Neuronal stem cell (in vitro differentiated cells): ENCODE results near the gene MAMLD1.

Experiments used
- DNase-seq: peaks from one replicate; pipeline ENCODE4 v3.0.0-alpha.2; 2013; ENCODE audit warnings: low spot score
- H2AFZ ChIP-seq: one replicate; pipeline ENCODE4 v1.6.1; 2013; ENCODE audit warnings: mild to moderate bottlenecking, low read length, inconsistent platforms
- H2AK5ac ChIP-seq: 2 replicates; pipeline ENCODE4 v1.6.1; 2013; ENCODE audit warnings: low read depth, mild to moderate bottlenecking, inconsistent platforms, low read length, moderate library complexity, mixed read lengths
- H2BK120ac ChIP-seq: 2 replicates; pipeline ENCODE4 v1.6.1; 2013; ENCODE audit warnings: low read depth, mild to moderate bottlenecking, inconsistent platforms, low read length, moderate library complexity, mixed read lengths
- H2BK12ac ChIP-seq: one replicate; pipeline ENCODE4 v1.6.1; 2013; ENCODE audit warnings: low read length, inconsistent platforms
- H2BK15ac ChIP-seq: 2 replicates; pipeline ENCODE4 v1.6.1; 2013; ENCODE audit warnings: mild to moderate bottlenecking, low read length, inconsistent platforms, mixed read lengths
- H2BK5ac ChIP-seq: one replicate; pipeline ENCODE4 v1.6.1; 2013; ENCODE audit warnings: inconsistent platforms, mild to moderate bottlenecking, low read length, moderate library complexity
- H3K14ac ChIP-seq: one replicate; pipeline ENCODE4 v1.6.1; 2013; ENCODE audit warnings: low read length, inconsistent platforms
- H3K18ac ChIP-seq: 2 replicates; pipeline ENCODE4 v1.6.1; 2013; ENCODE audit warnings: low read length, inconsistent platforms
- H3K23ac ChIP-seq: 2 replicates; pipeline ENCODE4 v1.6.1; 2013; ENCODE audit warnings: low read depth, mild to moderate bottlenecking, mixed read lengths, low read length, inconsistent platforms; ENCODE audit not compliant: poor library complexity
- H3K27ac ChIP-seq: replicated peaks from 3 replicates; pipeline ENCODE4 v1.5.1; 2013; ENCODE audit warnings: low read length, inconsistent platforms
- H3K27me3 ChIP-seq, 3 experiments: 2 replicates each; pipeline ENCODE4 v1.6.1; 2013; ENCODE audit warnings: low read length in 3 of 3, mild to moderate bottlenecking in 2 of 3, inconsistent platforms in 1 of 3, low read depth in 1 of 3, mixed read lengths in 1 of 3, moderate library complexity in 1 of 3; ENCODE audit not compliant: control insufficient read depth in 3 of 3, insufficient read depth in 3 of 3
- H3K36me3 ChIP-seq, 2 donors: replicated peaks in 1 of 2; 2 replicates each; pipeline ENCODE4 v1.6.1; 2013; ENCODE audit warnings: low read length in 2 of 2; ENCODE audit not compliant: control insufficient read depth in 2 of 2, insufficient read depth in 2 of 2
- H3K4ac ChIP-seq: 2 replicates; pipeline ENCODE4 v1.6.1; 2013; ENCODE audit warnings: inconsistent platforms, mild to moderate bottlenecking, low read length, moderate library complexity
- H3K4me1 ChIP-seq, 2 donors: 1 replicate in 1 of 2; 2 replicates in 1 of 2; pipeline ENCODE4 v1.6.1; 2013; ENCODE audit warnings: low read length in 2 of 2, low read depth in 1 of 2; ENCODE audit not compliant: control insufficient read depth in 2 of 2, insufficient read depth in 1 of 2
- H3K4me2 ChIP-seq: one replicate; pipeline ENCODE4 v1.6.1; 2013; ENCODE audit warnings: mild to moderate bottlenecking, low read length, inconsistent platforms; ENCODE audit not compliant: insufficient read depth, poor library complexity, severe bottlenecking
- H3K4me3 ChIP-seq, 2 donors: 2 replicates each; pipeline ENCODE4 v1.5.1; 2013; ENCODE audit warnings: low read length in 2 of 2, mild to moderate bottlenecking in 2 of 2, inconsistent platforms in 1 of 2, moderate library complexity in 1 of 2
- H3K79me1 ChIP-seq: one replicate; pipeline ENCODE4 v1.6.1; 2013; ENCODE audit warnings: low read depth, mild to moderate bottlenecking, inconsistent platforms, low read length, moderate library complexity
- H3K9ac ChIP-seq: one replicate; pipeline ENCODE4 v1.6.1; 2013; ENCODE audit warnings: mild to moderate bottlenecking, low read depth, low read length, inconsistent platforms; ENCODE audit not compliant: poor library complexity
- H3K9me3 ChIP-seq, 2 donors: replicated peaks in 1 of 2; 2 replicates each; pipeline versions ENCODE3 to v1.6.1; 2013; ENCODE audit warnings: low read length in 2 of 2, mild to moderate bottlenecking in 2 of 2, inconsistent platforms in 1 of 2, low read depth in 1 of 2, mixed read lengths in 1 of 2, moderate library complexity in 1 of 2; ENCODE audit not compliant: control insufficient read depth in 2 of 2, insufficient read depth in 1 of 2
- H4K8ac ChIP-seq: one replicate; pipeline ENCODE4 v1.6.1; 2013; ENCODE audit warnings: low read depth, mild to moderate bottlenecking, inconsistent platforms, low read length, moderate library complexity
- H4K91ac ChIP-seq: one replicate; pipeline ENCODE4 v1.6.1; 2013; ENCODE audit warnings: low read length, low read depth, mild to moderate bottlenecking, inconsistent platforms; ENCODE audit not compliant: poor library complexity
- WGBS, 2 donors: extraction: QIAGEN DNeasy Blood & Tissue Kit; methylation state at CpG; one replicate each; pipeline ENCODE4 v1.1.7; 2013; ENCODE audit warnings: missing lambda C conversion rate in 2 of 2, mixed read lengths in 1 of 2; ENCODE audit not compliant: insufficient read length in 2 of 2, insufficient replicate concordance in 1 of 2; ENCODE audit errors: extremely low coverage in 2 of 2; 5-methylcytosine and 5-hydroxymethylcytosine counted together

Gene MAMLD1

DNA sequence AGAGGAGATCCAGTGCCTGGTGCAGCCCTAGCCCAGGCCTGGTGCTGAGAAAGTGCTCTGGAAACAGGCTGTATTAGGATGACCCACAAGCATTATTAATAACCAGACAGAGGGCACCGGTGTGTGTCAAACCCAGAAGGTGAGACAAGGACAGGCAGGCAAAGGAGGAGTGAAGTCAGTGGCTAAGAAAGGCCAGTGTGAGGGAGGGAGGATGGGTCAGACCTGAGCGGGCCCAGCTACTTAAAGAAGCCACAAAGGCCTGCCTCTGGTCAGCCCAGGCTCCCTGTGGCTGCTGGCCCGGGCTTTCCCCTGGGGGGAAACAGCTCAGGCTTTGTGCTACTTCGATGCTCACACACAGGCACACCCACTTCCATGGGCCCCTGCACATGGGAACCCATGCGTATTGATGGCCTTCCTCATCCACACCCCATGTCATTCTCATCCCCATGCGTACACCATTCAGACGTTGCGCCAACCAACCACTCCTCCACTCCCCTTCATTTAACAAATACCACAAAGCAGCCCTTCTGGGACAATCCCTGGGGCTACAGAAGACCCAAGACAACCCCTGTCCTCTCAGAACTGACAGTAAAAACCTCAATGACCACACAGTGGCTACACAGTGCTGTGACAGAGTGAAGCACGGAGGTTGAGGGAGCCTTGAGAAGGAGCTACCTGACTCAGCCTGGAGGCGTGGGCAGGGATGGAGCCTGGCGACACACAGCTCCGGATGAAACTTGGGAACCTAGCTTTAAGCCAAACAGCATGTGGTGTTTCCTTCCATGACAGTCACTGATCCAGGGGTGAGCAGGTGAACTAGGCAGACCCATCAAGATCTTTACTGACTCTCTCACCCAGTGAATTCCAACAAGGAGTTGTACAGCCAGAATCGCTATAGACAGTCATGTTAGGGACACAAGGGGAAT lies 180.4 kb downstream of the MAMLD1 start:
- Histone ChIP-seq H3K27ac (no peak overlapping the region), H3K23ac (no peak overlapping the region), H2BK120ac (no peak overlapping the region), H4K8ac (no peak overlapping the region), H2BK15ac (no peak overlapping the region), H3K27me3 (peaks cover 0 to 3% (median 0%) of the 10 kb centered on the region in 3 experiments), H4K91ac (no peak overlapping the region), H2AK5ac (no peak overlapping the region), H3K14ac (no peak overlapping the region), H2BK12ac (no peak overlapping the region), H3K79me1 (no peaks in the 10 kb centered on the region), H3K9ac (no peak overlapping the region), H2BK5ac (no peak overlapping the region), H3K4ac (no peak overlapping the region), H3K36me3 (no peaks in the 10 kb centered on the region), H3K4me3 (no peak overlapping the region), H3K4me1 (peaks cover 4 to 10% of the 10 kb centered on the region in 2 donors), H3K18ac (peak overlapping the region; percentile 4), H3K9me3 (no peaks in the 10 kb centered on the region), H2AFZ (peak overlapping the region; percentile 55), H3K4me2 (no peak overlapping the region)
- WGBS, 2 donors, result no CpG with 5 or more reads among the region's 13 CpGs
- DNase-seq, result no peak

DNA sequence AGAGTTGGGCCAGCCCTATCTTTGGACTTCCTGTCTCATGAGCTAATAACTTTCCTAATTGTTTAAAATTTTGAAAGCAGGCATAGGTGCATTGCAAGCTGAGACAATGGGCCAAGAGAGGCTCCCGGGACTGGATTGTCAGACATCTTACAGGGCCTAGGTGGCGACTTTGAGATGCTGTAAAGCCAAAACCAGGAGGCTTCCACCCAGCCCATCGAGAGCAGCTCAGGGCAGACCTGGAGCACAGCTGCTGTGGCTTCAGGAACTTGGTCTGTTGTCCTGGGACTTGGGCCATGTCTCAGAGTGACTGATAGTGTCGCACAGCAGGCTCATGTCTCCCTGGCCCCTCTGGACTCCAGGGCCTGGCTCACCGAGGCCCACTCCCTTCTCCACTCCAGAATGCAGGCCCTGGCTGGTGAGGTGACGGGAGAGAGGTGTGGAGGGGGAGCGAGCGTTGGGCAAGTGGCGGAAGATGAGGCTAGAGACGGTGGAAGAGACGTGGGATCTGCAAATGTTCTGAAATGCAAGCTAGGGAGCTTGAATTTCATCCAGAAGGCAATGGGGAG lies 181.2 kb downstream of the MAMLD1 start:
- no peak overlapping the region for H3K27ac ChIP-seq
- H3K4me2 ChIP-seq, result no peak overlapping the region
- no peak for DNase-seq
- H2AFZ ChIP-seq, result peak overlapping the region; percentile 55
- H3K4me1 ChIP-seq, result peaks cover 4 to 10% of the 10 kb centered on the region in 2 donors
- peak overlapping the region; percentile 76 for H3K18ac ChIP-seq
- H3K79me1 ChIP-seq, result no peaks in the 10 kb centered on the region
- H3K36me3 ChIP-seq, result no peaks in the 10 kb centered on the region
- H3K23ac ChIP-seq, result no peak overlapping the region
- no peak overlapping the region for H3K4ac ChIP-seq
- peaks cover 0 to 8% (median 0%) of the 10 kb centered on the region in 3 experiments for H3K27me3 ChIP-seq
- H2BK5ac ChIP-seq, result no peak overlapping the region
- no peak overlapping the region for H3K14ac ChIP-seq
- H4K8ac ChIP-seq, result no peak overlapping the region
- H4K91ac ChIP-seq, result no peak overlapping the region
- H3K4me3 ChIP-seq, result no peak overlapping the region
- H2BK15ac ChIP-seq, result no peak overlapping the region
- H2AK5ac ChIP-seq, result no peak overlapping the region
- no peaks in the 10 kb centered on the region for H3K9me3 ChIP-seq
- H2BK120ac ChIP-seq, result no peak overlapping the region
- WGBS, 2 donors, result no CpG with 5 or more reads among the region's 11 CpGs
- H3K9ac ChIP-seq, result no peak overlapping the region
- H2BK12ac ChIP-seq, result no peak overlapping the region

DNA sequence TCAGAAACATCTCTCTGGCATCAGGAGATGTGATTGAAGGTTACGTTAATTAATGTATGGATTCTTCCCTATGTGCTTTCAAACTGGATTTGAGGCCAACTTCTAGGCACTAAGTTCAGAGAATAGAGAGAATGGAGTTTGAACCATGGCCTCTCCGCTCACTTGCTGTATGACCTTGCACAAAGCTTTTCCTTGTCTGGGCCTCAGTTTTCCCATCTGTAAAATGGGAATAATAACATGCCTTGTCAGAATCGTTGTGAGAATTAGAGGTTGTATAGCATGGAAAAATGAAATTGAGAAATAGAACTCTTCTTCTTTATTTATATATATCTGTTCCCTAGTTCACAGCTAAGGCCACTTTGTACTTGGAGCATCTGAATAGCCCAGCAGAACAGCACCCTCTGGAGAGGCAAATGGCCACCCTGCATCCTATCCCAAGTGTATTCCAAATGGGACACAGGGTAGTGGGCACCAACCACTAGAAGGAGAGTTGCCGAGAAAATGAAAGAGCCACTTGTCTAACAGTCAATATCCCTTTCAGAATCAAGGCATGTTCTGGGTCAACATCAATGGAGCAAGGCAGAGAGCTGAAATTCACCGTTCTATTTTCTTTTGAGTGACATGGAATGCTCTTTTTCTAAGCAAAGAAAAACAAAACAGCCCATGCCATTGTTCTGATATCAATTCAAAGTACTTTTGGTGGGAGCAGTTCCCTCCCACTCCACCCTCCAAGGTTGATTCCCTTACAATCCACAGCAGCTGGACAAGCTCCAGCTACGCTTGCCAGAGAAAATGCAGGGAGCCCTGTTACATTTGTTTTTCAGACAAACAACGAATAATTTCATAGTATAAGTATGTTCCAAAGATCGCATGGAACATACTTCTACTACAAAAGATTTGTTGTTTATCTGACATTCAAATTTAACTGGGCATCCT lies 182.0 kb downstream of the MAMLD1 start:
- Histone ChIP-seq H3K36me3 (no peaks in the 10 kb centered on the region), H2AFZ (peak overlapping the region; percentile 61), H3K23ac (no peak overlapping the region), H3K4me1 (peaks cover 4 to 10% of the 10 kb centered on the region in 2 donors), H4K8ac (no peak overlapping the region), H3K4ac (no peak overlapping the region), H3K9me3 (no peaks in the 10 kb centered on the region), H2BK120ac (no peak overlapping the region), H3K27me3 (peaks cover 0 to 8% (median 0%) of the 10 kb centered on the region in 3 experiments), H3K14ac (no peak overlapping the region), H3K4me3 (no peak overlapping the region), H2BK12ac (no peak overlapping the region), H3K9ac (no peak overlapping the region), H2BK5ac (no peak overlapping the region), H3K4me2 (no peak overlapping the region), H3K79me1 (no peaks in the 10 kb centered on the region), H2BK15ac (no peak overlapping the region), H2AK5ac (no peak overlapping the region), H3K18ac (no peak overlapping the region), H3K27ac (no peak overlapping the region), H4K91ac (no peak overlapping the region)
- WGBS, 2 donors, result no CpG with 5 or more reads among the region's 8 CpGs
- DNase-seq, result no peak
